Mammary epithelial cell (primary cell): ENCODE results near the gene MXD3.

Source experiments
- CTCF ChIP-seq, 2 donors: IDR thresholded peaks in 1 of 2; conservative IDR thresholded peaks in 1 of 2; 2 replicates each; pipeline ENCODE4 v1.5.1; 2011 to 2012; ENCODE audit warnings: inconsistent platforms in 2 of 2, low read length in 2 of 2, mild to moderate bottlenecking in 2 of 2, control low read depth in 1 of 2, low read depth in 1 of 2; ENCODE audit not compliant: insufficient read depth in 1 of 2; ENCODE audit errors: extremely low read depth in 1 of 2
- EZH2 ChIP-seq: IDR thresholded peaks from 2 replicates; pipeline ENCODE4 v1.6.1; 2012; ENCODE audit warnings: low read length, inconsistent platforms, borderline replicate concordance

- TF ChIP-seq CTCF (conservative IDR thresholded peaks at IDR 0.05 in 1 of 2, IDR thresholded peaks at IDR 0.05 in 1 of 2; ENCODE audit: extremely low read depth in 1 of 2, insufficient read depth in 1 of 2, low read depth in 1 of 2, low read length in 2 of 2) (no peak), EZH2 (no peak)
These were observed 10.1 kb downstream of the MXD3 start for GRCh38 chr5:177301503-177302165.
